Neural crest cell (in vitro differentiated cells): ENCODE data around the gene SAFB. TPM values are rescaled to one million over a fixed set of nuclear protein-coding genes. Genes with fewer than 3 reads are reported as not detected.

Experiments
- DNase-seq: peaks from one replicate; pipeline ENCODE4 v3.0.0; 2021; ENCODE audit warnings: low read depth, mixed read lengths, low spot score
- H3K27ac Mint-ChIP-seq: one replicate; pipeline ENCODE4 v1.8.0; 2021; ENCODE audit warnings: mild to moderate bottlenecking, mixed read lengths; ENCODE audit not compliant: unreplicated experiment
- H3K27me3 Mint-ChIP-seq: 2 replicates; pipeline ENCODE4 v1.8.0; 2021; ENCODE audit warnings: low read depth, mild to moderate bottlenecking, mixed read lengths
- H3K36me3 Mint-ChIP-seq: 2 replicates; pipeline ENCODE4 v1.8.0; 2021; ENCODE audit warnings: low read depth, mild to moderate bottlenecking, mixed read lengths
- H3K4me1 Mint-ChIP-seq: 2 replicates; pipeline ENCODE4 v1.8.0; 2021; ENCODE audit warnings: mixed read lengths
- H3K4me3 Mint-ChIP-seq: one replicate; pipeline ENCODE4 v1.8.0; 2021; ENCODE audit warnings: mild to moderate bottlenecking, mixed read lengths
- H3K9me3 Mint-ChIP-seq: 2 replicates; pipeline ENCODE4 v1.8.0; 2021; ENCODE audit warnings: mixed read lengths
- total RNA-seq: library from RNA; stranded (reverse); gene quantifications from 2 replicates; pipeline ENCODE4 v1.2.1, GENCODE V29; 2021
- TF ChIP-seq, protein P1 (sequence below): fragments of 200-600 bp; sonication (generic); conservative IDR thresholded peaks from 2 replicates; pipeline ENCODE4 v1.5.0; 2021; ENCODE audit warnings: antibody characterized with exemption, mild to moderate bottlenecking

SAFB gene
- total RNA-seq, 1 donor from 2014 or later = 176 TPM

GRCh38 chr19:5669212-5669611 lies 46.3 kb downstream of the SAFB start:
- Mint-ChIP-seq H3K4me1 (no peaks in the 10 kb centered on the region), H3K9me3 (no peaks in the 10 kb centered on the region), H3K36me3 (peaks cover 29% of the 10 kb centered on the region), H3K4me3 (no peak overlapping the region), H3K27ac (no peak overlapping the region), H3K27me3 (no peaks in the 10 kb centered on the region)
- TF ChIP-seq, protein P1, sequence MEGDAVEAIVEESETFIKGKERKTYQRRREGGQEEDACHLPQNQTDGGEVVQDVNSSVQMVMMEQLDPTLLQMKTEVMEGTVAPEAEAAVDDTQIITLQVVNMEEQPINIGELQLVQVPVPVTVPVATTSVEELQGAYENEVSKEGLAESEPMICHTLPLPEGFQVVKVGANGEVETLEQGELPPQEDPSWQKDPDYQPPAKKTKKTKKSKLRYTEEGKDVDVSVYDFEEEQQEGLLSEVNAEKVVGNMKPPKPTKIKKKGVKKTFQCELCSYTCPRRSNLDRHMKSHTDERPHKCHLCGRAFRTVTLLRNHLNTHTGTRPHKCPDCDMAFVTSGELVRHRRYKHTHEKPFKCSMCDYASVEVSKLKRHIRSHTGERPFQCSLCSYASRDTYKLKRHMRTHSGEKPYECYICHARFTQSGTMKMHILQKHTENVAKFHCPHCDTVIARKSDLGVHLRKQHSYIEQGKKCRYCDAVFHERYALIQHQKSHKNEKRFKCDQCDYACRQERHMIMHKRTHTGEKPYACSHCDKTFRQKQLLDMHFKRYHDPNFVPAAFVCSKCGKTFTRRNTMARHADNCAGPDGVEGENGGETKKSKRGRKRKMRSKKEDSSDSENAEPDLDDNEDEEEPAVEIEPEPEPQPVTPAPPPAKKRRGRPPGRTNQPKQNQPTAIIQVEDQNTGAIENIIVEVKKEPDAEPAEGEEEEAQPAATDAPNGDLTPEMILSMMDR = no peak
- no peak for DNase-seq

DNA sequence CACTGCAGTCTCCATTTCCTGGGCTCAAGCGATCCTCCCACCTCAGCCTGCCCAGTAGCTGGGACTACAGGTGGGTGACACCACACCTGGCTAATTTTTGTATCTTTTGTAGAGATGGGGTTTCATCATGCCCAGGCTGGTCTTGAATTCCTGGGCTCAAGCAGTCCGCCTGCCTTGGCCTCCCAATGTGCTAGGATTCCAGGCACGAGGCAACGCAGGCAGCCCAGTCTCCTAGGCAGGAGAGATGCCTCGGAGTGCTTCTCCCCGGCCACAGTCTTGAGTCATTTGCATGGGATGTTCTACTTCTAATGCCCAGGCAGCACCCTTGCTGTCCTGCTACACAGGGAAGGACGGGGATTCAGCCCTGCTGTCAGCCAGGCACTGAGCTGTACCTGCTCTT lies 48.7 kb downstream of the SAFB start:
- Mint-ChIP-seq H3K4me3 (no peak overlapping the region), H3K36me3 (peaks cover 17% of the 10 kb centered on the region), H3K27ac (no peak overlapping the region), H3K9me3 (no peaks in the 10 kb centered on the region), H3K4me1 (no peaks in the 10 kb centered on the region), H3K27me3 (no peaks in the 10 kb centered on the region)
- TF ChIP-seq, protein P1 = no peak
- no peak for DNase-seq

- no peak overlapping the region for H3K27ac Mint-ChIP-seq
- H3K27me3 Mint-ChIP-seq = no peaks in the 10 kb centered on the region
- H3K4me3 Mint-ChIP-seq = peak overlapping the region; percentile 49
- DNase-seq = no peak
- H3K9me3 Mint-ChIP-seq = no peaks in the 10 kb centered on the region
- H3K36me3 Mint-ChIP-seq = peaks cover 11% of the 10 kb centered on the region
- TF ChIP-seq, protein P1 = no peak
- H3K4me1 Mint-ChIP-seq = no peaks in the 10 kb centered on the region
Observed at GRCh38 chr19:5672708-5673459, 50.0 kb downstream of the SAFB start.

- Mint-ChIP-seq H3K27me3 (no peaks in the 10 kb centered on the region), H3K4me3 (peak overlapping the region; percentile 1), H3K9me3 (no peaks in the 10 kb centered on the region), H3K36me3 (peaks cover 11% of the 10 kb centered on the region), H3K27ac (no peak overlapping the region), H3K4me1 (no peaks in the 10 kb centered on the region)
- DNase-seq = no peak
- TF ChIP-seq, protein P1 = no peak
Observed at GRCh38 chr19:5673752-5674151, 50.9 kb downstream of the SAFB start.

DNA sequence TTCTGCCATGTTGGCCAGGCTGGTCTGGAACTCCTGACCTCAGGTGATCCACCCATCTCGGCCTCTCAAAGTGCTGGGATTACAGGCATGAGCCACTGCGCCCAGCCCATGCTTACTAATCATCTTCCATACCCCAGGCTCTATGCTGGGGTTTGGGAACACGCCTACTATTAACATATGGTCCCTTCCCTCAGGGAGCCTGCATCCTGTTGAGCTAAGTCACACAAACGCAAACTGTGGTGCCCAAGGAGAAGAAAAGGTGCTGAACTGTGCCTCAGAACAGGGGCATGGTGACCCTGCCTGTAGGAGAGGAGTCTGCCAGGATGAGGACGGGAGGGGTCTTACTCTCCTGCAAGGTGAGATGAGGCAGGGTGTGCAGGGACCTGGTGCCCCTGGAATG lies 51.8 kb downstream of the SAFB start:
- Mint-ChIP-seq H3K9me3 (no peaks in the 10 kb centered on the region), H3K4me3 (peak overlapping the region; percentile 61), H3K27ac (no peak overlapping the region), H3K27me3 (no peaks in the 10 kb centered on the region), H3K36me3 (peaks cover 11% of the 10 kb centered on the region), H3K4me1 (peaks cover 8% of the 10 kb centered on the region)
- TF ChIP-seq, protein P1 = no peak
- DNase-seq = no peak
